K562 (cell line): ENCODE measurements around the gene COX4I2. TPM values are rescaled to one million over a fixed set of nuclear protein-coding genes. Genes with fewer than 3 reads are reported as not detected.

ENCODE experiments used
- ATAC-seq: fragments of 200-7000 bp; cut with Tn5 transposase; 3 replicates; pipeline ENCODE4 v1.9.1; 2020; ENCODE audit warnings: moderate library complexity
- BruUV-seq: library from RNA; stranded (reverse); fragments of 400-500 nt; replicated peaks from 2 replicates; lab custom pipeline; 2021; lab: Mats Ljungman, UMichigan
- CTCF ChIA-PET: fragments of 300-600 bp; formaldehyde crosslinking; extraction: SDS; loops from one replicate; lab custom pipeline; 2021; ENCODE audit warnings: low intra/inter-chr PET ratio; lab: Yijun Ruan, JAX
- POLR2A ChIA-PET: fragments of 300-600, 350-650 bp; sonication (Branson Sonifier 250); formaldehyde crosslinking; extraction: SDS; loops from one replicate; lab custom pipeline; 2021; ENCODE audit warnings: antibody characterized with exemption, inconsistent platforms; lab: Yijun Ruan, JAX
- DNase-seq, 4 experiments: peaks; one replicate each; pipeline versions ENCODE4 v3.0.0 to v3.0.0-alpha.2; 2011 to 2018; ENCODE audit warnings: low spot score in 3 of 4, mixed read lengths in 3 of 4; ENCODE audit errors: extremely low read depth in 1 of 4
- FAIRE-seq: peaks from 2 replicates; lab custom pipeline; 2011; peaks lifted over from hg19 to GRCh38; lab: Jason Lieb, UNC
- H2AFZ ChIP-seq: 2 replicates; pipeline ENCODE4 v1.6.0; 2011; ENCODE audit warnings: low read depth, low read length, control low read depth, inconsistent platforms
- H3K27ac ChIP-seq: fragments of 200-600 bp; 3 replicates; pipeline ENCODE4 v1.8.0; 2011; ENCODE audit warnings: low read depth, mild to moderate bottlenecking, control low read depth, inconsistent platforms, low read length, moderate library complexity, mixed read lengths; ENCODE audit errors: extremely low read depth
- H3K27me3 ChIP-seq, 2 experiments: fragments of 300-600 bp in 1 of 2; 2 replicates in 1 of 2; 3 replicates in 1 of 2; pipeline versions ENCODE4 v1.6.0 to v1.8.0; 2011; ENCODE audit warnings: inconsistent platforms in 2 of 2, low read length in 2 of 2, mild to moderate bottlenecking in 1 of 2, mixed read lengths in 1 of 2, moderate library complexity in 1 of 2; ENCODE audit not compliant: control insufficient read depth in 2 of 2, insufficient read depth in 2 of 2
- H3K36me3 ChIP-seq: fragments of 300-600 bp; 3 replicates; pipeline ENCODE4 v1.8.0; 2011; ENCODE audit warnings: mild to moderate bottlenecking, low read length, inconsistent platforms; ENCODE audit not compliant: control insufficient read depth, insufficient read depth
- H3K4me1 ChIP-seq, 2 experiments: fragments of 200-600 bp in 1 of 2; replicated peaks in 1 of 2; 2 replicates in 1 of 2; 3 replicates in 1 of 2; pipeline versions ENCODE4 v1.5.1 to v1.8.0; 2011; ENCODE audit warnings: inconsistent platforms in 2 of 2, low read length in 2 of 2, mild to moderate bottlenecking in 1 of 2, mixed read lengths in 1 of 2, moderate library complexity in 1 of 2; ENCODE audit not compliant: control insufficient read depth in 2 of 2, insufficient read depth in 2 of 2
- H3K4me2 ChIP-seq: 2 replicates; pipeline ENCODE4 v1.6.1; 2011; ENCODE audit warnings: low read length, control low read depth, inconsistent platforms, mixed read lengths; ENCODE audit not compliant: insufficient read depth
- H3K4me3 ChIP-seq: fragments of 200-600 bp; sonication (generic), shearing (Covaris generic); 2 replicates; pipeline ENCODE4 v1.5.1; 2016; ENCODE audit warnings: control low read depth, inconsistent platforms
- H3K79me2 ChIP-seq: fragments of 200-600 bp; 3 replicates; pipeline ENCODE4 v1.8.0; 2011; ENCODE audit warnings: low read length, inconsistent platforms; ENCODE audit not compliant: control insufficient read depth, insufficient read depth
- H3K9ac ChIP-seq, 2 experiments: 2 replicates each; pipeline versions ENCODE4 v1.6.0 to v1.6.1; 2011; ENCODE audit warnings: low read depth in 2 of 2, low read length in 2 of 2, control low read depth in 1 of 2, inconsistent platforms in 1 of 2, mild to moderate bottlenecking in 1 of 2, mixed read lengths in 1 of 2; ENCODE audit not compliant: insufficient read depth in 1 of 2
- H3K9me1 ChIP-seq: one replicate; pipeline ENCODE4 v1.6.0; 2011; ENCODE audit warnings: inconsistent platforms, mild to moderate bottlenecking, low read length, moderate library complexity; ENCODE audit not compliant: control insufficient read depth, insufficient read depth
- H3K9me3 ChIP-seq: replicated peaks from 2 replicates; pipeline ENCODE4 v1.5.1; 2011; ENCODE audit warnings: low read depth, low read length, inconsistent platforms; ENCODE audit not compliant: control insufficient read depth, insufficient read depth
- H4K20me1 ChIP-seq: replicated peaks from 2 replicates; pipeline ENCODE4 v1.6.1; 2011; ENCODE audit warnings: low read length, inconsistent platforms, mixed read lengths; ENCODE audit not compliant: control insufficient read depth, insufficient read depth
- MTA2 ChIP-seq: fragments of 450-650 bp; IDR thresholded peaks from 2 replicates; pipeline ENCODE4 v1.6.1; 2016; ENCODE audit warnings: low read depth
- NFIC ChIP-seq: fragments of 450-650 bp; IDR thresholded peaks from 2 replicates; pipeline ENCODE4 v1.6.1; 2017; ENCODE audit warnings: mild to moderate bottlenecking, inconsistent platforms
- POLR2G ChIP-seq: fragments of 200-400 bp; formaldehyde crosslinking; IDR thresholded peaks from 2 replicates; pipeline ENCODE4 v1.6.1; 2017; ENCODE audit warnings: low read depth, mild to moderate bottlenecking, antibody characterized with exemption, low read length, moderate library complexity
- TRIM24 ChIP-seq, 2 experiments: fragments of 450-650 bp; IDR thresholded peaks; 2 replicates each; pipeline ENCODE4 v1.6.1; 2016
- WHSC1 ChIP-seq: IDR thresholded peaks from one replicate; pipeline ENCODE4 v1.6.1; 2012; ENCODE audit warnings: low read length, control low read depth, inconsistent platforms
- ZBTB17 ChIP-seq: fragments of 450-650 bp; formaldehyde crosslinking; IDR thresholded peaks from 2 replicates; pipeline ENCODE4 v1.4.0; 2020; ENCODE audit warnings: mild to moderate bottlenecking
- ZBTB9 ChIP-seq: fragments of 450-650 bp; formaldehyde crosslinking; IDR thresholded peaks from 2 replicates; pipeline ENCODE4 v1.4.0; 2020; ENCODE audit warnings: mild to moderate bottlenecking, moderate library complexity
- ZNF592 ChIP-seq: fragments of 450-650 bp; IDR thresholded peaks from 2 replicates; pipeline ENCODE4 v1.6.1; 2017; ENCODE audit warnings: antibody characterized with exemption, mild to moderate bottlenecking
- ZNF76 ChIP-seq: fragments of 250-450 bp; sonication (Bioruptor Pico); IDR thresholded peaks from 2 replicates; pipeline ENCODE4 v1.4.0; 2020; ENCODE audit warnings: mild to moderate bottlenecking, moderate library complexity, borderline replicate concordance
- WGBS: fragments of 100-300 bp; shearing (Covaris generic); methylation state at CpG from one replicate; pipeline ENCODE4 v1.1.6; 2016; ENCODE audit warnings: low coverage, mixed read lengths; ENCODE audit not compliant: insufficient coverage; ENCODE audit errors: missing lambda C conversion rate; 5-methylcytosine and 5-hydroxymethylcytosine counted together
- in situ Hi-C: fragments of 300-500 bp; cut with MboI; formaldehyde crosslinking; loops from 4 replicates; pipeline ENCODE4 v1.15.0; 2018; ENCODE audit warnings: inconsistent platforms, mixed read lengths
- intact Hi-C: fragments of 100-400 bp; cut with micrococcal nuclease; formaldehyde crosslinking; loops from 2 replicates; pipeline ENCODE4 v1.14.2; 2022
- polyA plus RNA-seq, 8 experiments: library from polyadenylated mRNA; depleted of rRNA in 4 of 8; stranded (reverse) in 5 of 8; unstranded in 3 of 8; fragments of >200 nt; fragmentation: Nextera tagmentation in 2 of 8; fragmentation: Illumina TruSeq in 1 of 8; extraction: Ambion mirVana in 2 of 8; extraction: Trizol in 1 of 8; gene quantifications; 2 replicates each; pipeline versions ENCODE4 v1.2.1 to v1.2.3, GENCODE V29; 2011 to 2014; ENCODE audit warnings: inconsistent platforms in 1 of 8, missing spikeins in 1 of 8
- total RNA-seq, 7 experiments: library from RNA; depleted of rRNA in 6 of 7; stranded (reverse); fragments of >200 nt in 6 of 7; fragmentation: Illumina TruSeq in 2 of 7; extraction: Trizol in 2 of 7; gene quantifications; 2 replicates each; pipeline versions ENCODE4 v1.2.1 to v1.2.3, GENCODE V29; 2011 to 2021; ENCODE audit warnings: low replicate concordance in 1 of 7

Gene COX4I2
- total and polyA plus RNA-seq, 9 of the 15 experiments (the other 6 are each of a cell fraction or from before 2014, with no cell fraction given), result not detected

GRCh38 chr20:31664696-31665354 is 27.1 kb downstream of the COX4I2 start:
- no peak overlapping the region for H3K4me2 ChIP-seq
- intact Hi-C loops (no loop called here), in situ Hi-C loops (loop anchor here (10.0 kb wide), 1 partner anchor 60 kb away; the partner anchor contains the start of gene BCL2L1)
- ATAC-seq, result no peak
- peak in 2 of 4 experiments; percentile 9 to 21 for DNase-seq
- ChIA-PET POLR2A (interaction anchor here (0.5 to 2.3 kb wide), 7 partner anchors 11 to 174 kb away, joined by 3 to 18 read pairs (median 3); no protein-coding TSS in a partner anchor), CTCF (interaction anchor here (0.6 kb wide), 1 partner anchor 59 kb away, joined by 3 read pairs; no protein-coding TSS in a partner anchor)
- peak overlapping the region in 1 of 2 experiments; percentile 88; a peak in 2 of 4 replicates for H3K9ac ChIP-seq
- no peaks in the 10 kb centered on the region for H3K9me3 ChIP-seq
- no peaks in the 10 kb centered on the region for H4K20me1 ChIP-seq
- H3K79me2 ChIP-seq, result peaks cover 57% of the 10 kb centered on the region
- H3K27ac ChIP-seq, result peak overlapping the region; percentile 67
- H3K9me1 ChIP-seq, result no peaks in the 10 kb centered on the region
- peaks cover 60% of the 10 kb centered on the region for H3K36me3 ChIP-seq
- WGBS, result 73% methylated on average over 2 of the region's 2 CpGs
- no peak overlapping the region for H2AFZ ChIP-seq
- H3K4me1 ChIP-seq, result peaks cover 76 to 77% of the 10 kb centered on the region in 2 experiments
- H3K27me3 ChIP-seq, result no peaks in the 10 kb centered on the region
- BruUV-seq, result no TSS peak
- peak; percentile 67; the same call in 1 of the 2 replicates for TF ChIP-seq ZNF592
- TF ChIP-seq WHSC1, result peak; percentile 16
- TF ChIP-seq TRIM24 (IDR thresholded peaks at IDR 0.05), result no peak
- TF ChIP-seq ZNF76, result peak; percentile 27; the same call in 1 of the 2 replicates
- 0 out of 2 replicates have a peak, but pooled peaks have one; percentile 54 for TF ChIP-seq ZBTB9 (CRISPR knock-in tag)
- TF ChIP-seq ZBTB17 (CRISPR knock-in tag), result 0 out of 2 replicates have a peak, but pooled peaks have one; percentile 23
- TF ChIP-seq POLR2G, result peak; percentile 58; the same call in 1 of the 2 replicates
- peak; percentile 69 for TF ChIP-seq NFIC
- TF ChIP-seq MTA2, result no peak
- H3K4me3 ChIP-seq, result no peak overlapping the region
- FAIRE-seq, result no peak
